GM11168 (cell line): Measurements from ENCODE around the gene AMN.

Source experiments
- in situ Hi-C: fragments of 300-500 bp; cut with MboI; formaldehyde crosslinking; loops from one replicate; pipeline ENCODE4 v1.12.0; 2022; ENCODE audit warnings: low sequenced_read_pairs; ENCODE audit not compliant: unreplicated experiment

The AMN gene

DNA sequence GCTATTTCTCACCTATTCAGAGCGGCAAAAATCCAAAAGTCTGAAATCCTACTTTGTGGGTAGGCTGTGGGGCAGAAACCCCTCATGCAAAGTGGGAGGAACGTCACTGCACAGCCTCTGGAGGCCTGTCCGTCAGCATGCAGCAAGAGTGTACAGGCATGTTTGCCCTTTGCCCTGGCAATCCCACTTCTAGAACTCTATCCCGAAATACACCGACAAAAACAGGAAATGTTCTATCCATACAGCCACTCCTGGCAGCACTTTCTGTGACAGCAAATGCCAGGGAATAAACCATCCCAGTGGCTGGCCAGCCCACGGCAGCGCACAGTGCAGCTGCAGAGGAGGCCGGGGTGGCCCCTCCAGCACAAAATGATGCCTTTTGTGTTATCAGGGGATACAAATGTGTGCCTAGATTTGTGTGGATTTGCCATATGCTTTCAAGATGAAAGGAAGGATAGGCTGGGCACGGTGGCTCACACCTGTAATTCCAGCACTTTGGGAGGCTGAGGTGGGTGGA is 39.7 kb downstream of the AMN start:
- in situ Hi-C loops: no loop called here

GRCh38 chr14:102964152-102964730 is 41.8 kb downstream of the AMN start:
- in situ Hi-C loops: no loop called here

GRCh38 chr14:102965282-102965681 is 42.8 kb downstream of the AMN start:
- in situ Hi-C loops: no loop called here

GRCh38 chr14:102965971-102966655 is 43.6 kb downstream of the AMN start:
- in situ Hi-C loops: no loop called here

DNA sequence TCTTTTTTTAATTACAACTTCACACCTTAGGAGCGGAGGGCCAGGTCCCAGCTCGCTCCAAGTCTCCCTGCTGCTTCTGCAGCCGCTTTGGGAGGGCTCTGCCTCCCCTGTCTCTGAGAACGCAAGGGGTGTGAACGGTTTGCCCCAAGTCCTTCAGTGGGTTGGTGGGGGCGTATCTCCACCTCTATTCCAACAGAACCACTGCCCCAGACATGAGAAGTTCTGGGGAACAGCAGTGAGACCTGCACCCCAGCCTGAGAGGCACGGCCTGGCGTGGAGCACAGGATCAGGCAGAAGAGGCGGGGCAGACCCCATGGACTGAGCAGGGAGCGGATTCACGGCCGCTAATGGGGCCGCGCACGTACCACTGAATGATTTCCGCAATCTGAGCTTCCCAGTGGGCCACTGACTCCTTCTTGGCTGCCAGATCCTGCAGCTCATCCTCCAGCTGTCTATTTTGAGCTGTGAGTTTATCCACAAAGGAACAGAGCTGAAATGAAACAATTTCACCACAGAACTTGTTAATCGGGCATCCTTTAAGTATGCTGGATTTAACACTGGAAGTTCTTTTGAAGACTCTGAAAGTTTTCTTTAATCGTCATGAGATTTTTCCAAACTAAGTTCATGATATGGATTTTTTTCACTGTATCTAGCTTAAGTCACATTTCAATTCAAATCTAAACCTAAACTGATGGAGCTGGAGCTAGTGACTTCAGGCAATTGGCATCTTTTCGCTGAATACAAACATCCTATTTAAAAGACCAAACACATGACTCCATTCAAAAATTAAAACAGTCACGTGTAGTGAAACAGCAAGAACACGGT is 44.4 kb downstream of the AMN start:
- in situ Hi-C loops: no loop called here

GRCh38 chr14:102967506-102967795 is 45.0 kb downstream of the AMN start:
- in situ Hi-C loops: no loop called here

DNA sequence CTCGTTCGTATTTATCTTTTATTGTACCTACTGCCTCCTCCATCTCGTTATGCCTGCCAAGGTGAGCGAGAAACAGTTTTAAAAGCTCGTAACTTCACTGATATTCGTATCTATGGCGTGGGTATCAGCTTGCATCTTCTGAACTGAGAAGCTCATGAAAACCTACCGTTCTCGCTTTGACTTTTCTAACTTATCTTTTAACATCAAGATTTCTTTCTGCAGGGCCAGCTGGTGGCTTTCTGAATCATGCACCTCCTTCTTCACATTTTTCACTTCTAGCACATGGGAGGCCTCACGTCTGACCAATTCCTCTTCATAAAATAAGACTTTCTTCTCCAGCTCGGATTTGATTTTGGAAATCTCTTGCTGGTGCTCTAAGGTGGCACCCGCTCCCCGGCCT is 45.8 kb downstream of the AMN start:
- in situ Hi-C loops: no loop called here

DNA sequence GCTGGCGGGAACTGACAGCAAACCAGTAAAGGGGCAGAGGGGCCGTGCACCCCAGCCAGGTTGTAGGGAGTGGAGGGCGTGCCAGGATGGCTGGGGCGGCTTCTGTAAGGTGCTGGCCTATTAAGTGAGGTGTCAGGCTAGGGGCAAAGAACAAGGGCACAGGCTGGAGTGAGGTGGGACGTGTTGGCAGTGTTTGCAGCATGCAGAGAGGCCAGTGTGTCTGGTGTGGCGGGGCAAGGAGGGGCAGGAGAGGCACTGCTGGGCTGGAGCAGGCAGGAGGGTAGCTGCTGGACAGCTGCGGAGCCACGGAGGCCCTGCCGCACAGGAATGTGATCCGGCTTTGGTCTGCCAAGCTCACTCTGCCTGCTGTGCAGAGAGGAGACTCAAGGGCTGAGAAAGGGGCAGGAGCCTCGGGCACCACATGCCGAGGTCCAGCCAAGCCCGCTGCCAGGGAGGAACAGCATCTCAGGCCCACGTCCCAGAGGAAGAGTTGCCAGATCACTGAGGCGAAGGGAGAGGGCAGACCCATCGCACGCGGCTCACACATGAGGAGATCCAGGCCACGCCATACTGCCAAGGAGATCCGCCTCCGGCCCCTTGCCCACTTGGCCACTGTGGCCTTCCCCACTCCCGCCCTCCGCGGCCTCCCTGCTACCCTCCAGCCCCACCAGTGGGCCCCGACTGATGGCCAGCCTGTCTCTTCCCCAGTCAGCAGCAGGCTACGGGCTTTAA is 46.8 kb downstream of the AMN start:
- in situ Hi-C loops: no loop called here

GRCh38 chr14:102969901-102970300 is 47.4 kb downstream of the AMN start:
- in situ Hi-C loops: no loop called here

DNA sequence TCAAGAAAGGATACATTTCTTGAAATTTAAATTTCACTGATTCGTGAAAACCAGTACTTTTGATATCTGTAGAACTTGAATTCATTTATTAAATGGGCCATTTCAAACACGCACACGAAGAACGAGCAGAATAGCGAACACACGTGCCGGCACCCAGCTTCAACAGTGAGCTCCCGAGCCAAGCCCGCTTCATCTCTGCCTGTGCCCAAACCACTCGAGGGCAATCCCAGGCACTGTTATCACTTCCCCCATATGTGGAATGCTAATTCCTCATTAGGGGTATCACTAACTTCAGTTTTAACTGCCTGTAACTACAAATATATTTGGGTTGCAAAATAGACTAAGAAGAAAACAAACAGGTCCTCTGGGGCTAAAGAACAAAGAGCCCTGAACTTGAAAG is 48.0 kb downstream of the AMN start:
- in situ Hi-C loops: no loop called here

DNA sequence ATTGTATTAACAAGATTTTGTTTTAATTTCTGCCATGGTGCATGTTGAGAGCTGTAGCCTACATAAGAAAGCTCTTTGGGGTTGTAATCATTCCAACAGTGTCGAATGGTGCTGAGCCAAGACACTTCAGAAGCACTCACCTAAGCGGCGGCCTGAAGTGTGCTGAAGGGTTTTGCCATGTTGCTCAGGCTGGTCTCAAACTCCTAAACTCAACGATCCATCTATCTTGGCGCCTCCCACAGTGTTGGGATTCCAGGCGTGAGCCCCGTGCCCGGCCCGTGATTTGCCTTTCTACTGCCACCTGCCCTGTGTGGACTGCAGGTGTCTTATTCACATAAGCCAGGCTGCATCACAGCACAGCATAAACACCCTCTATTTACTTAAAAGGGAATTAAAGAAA is 48.9 kb downstream of the AMN start:
- in situ Hi-C loops: no loop called here

DNA sequence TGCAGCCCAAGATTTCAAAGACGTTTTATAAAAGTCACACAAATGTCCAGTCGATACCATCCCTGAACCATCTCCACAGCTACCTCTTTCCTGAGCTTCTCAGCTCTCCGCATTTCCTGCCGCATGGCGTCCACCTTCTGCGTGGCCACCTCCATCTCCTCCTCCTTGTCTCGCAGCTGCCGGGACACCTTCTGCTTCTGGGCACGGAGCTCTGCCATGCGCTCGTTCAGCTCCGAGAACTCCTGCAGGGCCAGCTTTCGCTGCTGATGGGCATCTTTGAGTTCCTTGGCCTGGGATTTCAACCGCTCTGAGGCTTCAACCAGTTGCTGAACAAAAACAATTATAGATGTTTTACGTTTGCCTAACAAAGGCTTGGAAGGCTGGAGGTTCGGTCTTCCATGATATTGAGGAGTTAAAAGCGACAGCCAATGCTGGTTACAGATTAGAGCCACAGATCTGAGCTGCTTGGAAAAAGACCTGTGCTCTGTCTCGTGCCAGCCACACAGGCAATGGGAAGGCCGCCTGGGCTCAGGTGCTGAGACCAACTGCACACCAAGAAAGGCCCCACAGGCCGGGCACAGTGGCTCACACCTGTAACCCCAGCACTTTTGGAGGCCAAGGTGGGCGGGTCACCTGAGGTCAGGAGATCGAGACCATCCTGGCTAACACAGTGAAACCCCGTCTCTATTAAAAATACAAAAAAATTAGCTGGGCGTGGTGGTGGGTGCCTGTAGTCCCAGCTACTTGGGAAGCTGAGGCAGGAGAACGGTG is 49.6 kb downstream of the AMN start:
- in situ Hi-C loops: no loop called here

DNA sequence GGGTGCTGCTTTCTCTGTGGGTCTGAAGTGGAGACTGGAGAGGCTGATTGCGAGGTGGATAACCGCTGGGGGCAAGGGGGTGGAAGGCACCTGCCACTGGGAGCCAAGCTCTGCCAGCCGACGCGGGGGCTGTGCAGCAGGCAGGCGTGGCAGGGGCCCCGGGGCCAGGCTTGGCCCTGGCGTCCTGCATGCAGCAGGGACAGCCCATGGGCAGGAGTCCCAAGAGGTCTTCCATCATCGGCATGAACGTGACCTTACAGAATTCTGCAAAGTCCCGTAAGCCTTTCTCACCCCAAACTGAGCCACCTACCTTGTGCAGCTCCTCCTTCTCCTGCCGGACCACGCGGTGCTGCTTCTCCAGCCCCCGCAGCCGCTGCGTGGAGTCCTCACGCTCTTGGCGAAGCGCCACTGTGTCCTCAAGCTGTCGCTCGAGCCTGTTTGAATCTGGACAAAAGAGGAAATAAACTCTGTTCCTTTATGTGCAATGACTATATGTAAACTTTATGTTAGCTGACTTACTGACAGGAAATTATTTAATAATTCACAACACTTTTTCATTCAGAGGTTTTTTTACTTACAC is 51.3 kb downstream of the AMN start:
- in situ Hi-C loops: no loop called here

DNA sequence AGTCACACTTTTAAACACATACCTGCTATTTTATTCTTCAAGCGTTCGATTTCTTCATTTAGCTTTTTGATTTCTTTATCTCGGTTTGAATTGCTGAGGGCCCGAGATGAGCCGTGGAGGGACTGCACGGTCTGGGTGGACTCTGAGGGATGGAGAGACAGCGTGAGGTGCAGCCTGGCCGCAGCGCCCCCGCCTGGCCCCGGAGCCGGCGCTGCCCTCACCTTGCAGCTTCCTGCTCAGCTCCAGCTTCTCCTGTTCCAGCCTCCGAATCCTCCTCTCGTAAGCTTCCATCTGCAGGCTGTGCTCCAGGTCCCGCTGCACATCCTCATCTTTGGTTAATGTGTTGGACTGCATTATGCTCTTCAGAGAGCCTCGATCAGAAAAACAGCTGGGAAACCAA is 53.2 kb downstream of the AMN start:
- in situ Hi-C loops: no loop called here

- in situ Hi-C loops: no loop called here
Observed at GRCh38 chr14:102977475-102977874, 55.0 kb downstream of the AMN start.

GRCh38 chr14:102979406-102979805 is 56.9 kb downstream of the AMN start:
- in situ Hi-C loops: no loop called here

DNA sequence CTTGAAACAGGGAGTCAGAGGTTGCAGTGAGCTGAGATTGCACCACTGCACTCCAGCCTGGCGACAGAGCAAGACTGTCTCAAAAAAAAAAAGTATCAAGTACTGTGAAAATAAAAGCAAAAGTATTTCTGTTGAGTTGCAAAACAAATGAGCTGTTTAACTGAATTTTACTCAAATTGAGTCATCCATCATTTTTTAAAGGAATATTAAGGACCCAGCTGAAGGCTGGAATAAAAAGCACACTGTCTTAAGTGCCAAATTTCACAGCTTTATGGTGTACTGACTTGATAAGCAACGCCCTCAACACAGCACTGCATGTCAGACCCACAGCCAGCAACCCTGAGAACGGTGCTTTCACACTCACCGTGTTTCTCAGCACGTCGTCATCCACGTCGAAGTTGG is 57.9 kb downstream of the AMN start:
- in situ Hi-C loops: no loop called here
